HG03064 (cell line): ENCODE data around the gene GMEB2.
"Not testable (repeated sequence)": the region's sequence is repeated elsewhere in the genome, so short reads cannot be mapped to it uniquely, and the experiment has no call there.

Source experiments
- ATAC-seq: cut with Tn5 transposase; IDR thresholded peaks from one replicate; pipeline ENCODE4 v1.9.1; 2021; ENCODE audit warnings: low read depth; ENCODE audit not compliant: unreplicated experiment

The GMEB2 gene

GRCh38 chr20:63617876-63618265 lies 9.0 kb downstream of the GMEB2 start:
- ATAC-seq, result no peak

- no peak for ATAC-seq
Observed at GRCh38 chr20:63617092-63617875, 9.6 kb downstream of the GMEB2 start.

GRCh38 chr20:63613863-63614594 lies 12.9 kb downstream of the GMEB2 start:
- ATAC-seq, result not testable (repeated sequence)

DNA sequence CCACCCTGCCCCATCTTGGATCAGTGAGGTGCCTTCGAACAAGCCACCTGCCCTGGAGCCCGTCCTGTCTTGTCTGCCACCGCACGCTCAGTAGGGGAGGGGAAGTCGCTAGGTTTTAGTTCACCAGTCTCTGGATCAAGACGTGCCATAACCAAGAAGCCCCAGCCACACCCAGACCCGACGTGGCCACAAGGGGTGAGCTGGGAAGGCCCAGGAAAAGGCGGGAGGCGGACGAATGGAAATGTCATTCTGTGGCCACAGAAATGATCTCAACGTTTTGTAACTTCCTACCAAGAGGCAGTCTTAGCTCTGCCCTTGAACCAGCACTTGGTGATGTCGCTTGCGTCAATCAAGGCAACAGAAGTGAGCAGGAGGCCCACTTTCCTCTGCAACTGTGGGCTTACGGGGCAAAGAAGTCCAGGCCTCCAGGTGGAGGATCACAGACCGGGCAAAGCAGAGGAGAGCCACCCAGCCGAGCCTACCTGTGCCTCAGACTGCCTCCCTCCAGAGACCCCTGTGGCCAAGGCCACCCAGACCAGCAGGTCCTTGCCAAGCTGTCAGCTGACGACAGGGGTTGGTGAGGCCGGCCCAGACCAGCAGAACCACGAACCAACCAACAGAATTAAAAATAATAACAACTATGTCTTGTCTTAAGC lies 14.5 kb downstream of the GMEB2 start:
- no peak for ATAC-seq

GRCh38 chr20:63611646-63612045 lies 15.3 kb downstream of the GMEB2 start:
- no peak for ATAC-seq

GRCh38 chr20:63610581-63611435 lies 16.1 kb downstream of the GMEB2 start:
- ATAC-seq, result no peak

DNA sequence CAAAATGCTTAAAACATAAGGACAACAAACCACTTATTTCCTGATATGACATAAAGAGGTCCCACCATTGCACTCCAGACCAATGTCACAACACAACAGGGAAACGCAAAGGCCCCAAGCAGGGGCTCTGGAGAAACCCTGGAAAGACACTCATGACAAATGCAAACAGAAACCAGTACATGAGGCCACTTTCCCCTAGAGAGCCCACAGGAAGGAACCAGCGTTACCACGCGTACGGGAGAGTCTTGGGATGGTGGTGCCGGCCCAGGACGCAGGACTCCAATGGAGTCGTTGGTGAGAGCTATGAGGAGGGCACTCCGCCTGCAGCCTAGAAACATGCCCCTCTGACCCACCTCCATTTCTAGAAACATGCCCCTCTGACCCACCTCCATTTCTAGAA lies 20.2 kb downstream of the GMEB2 start:
- ATAC-seq, result no peak

DNA sequence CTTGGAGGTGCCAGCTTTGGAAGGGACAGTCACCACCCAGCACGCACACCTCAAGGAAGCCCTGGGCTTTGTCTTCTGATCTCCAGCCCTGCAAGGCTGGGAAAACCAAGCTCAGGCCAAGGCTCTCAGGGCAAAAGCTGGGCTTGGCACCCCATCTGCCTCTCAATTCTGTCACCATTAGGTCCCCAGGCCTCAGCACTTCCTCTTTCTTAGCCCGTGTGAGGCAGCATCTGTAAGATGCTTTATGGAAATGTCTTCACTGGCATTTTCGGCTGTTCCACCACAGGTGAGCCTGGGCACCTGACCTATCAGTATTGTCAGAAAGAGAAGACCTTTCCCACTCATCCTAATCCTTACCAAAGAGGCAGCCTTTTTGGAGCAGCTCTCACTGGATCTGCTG lies 24.6 kb downstream of the GMEB2 start:
- ATAC-seq, result no peak

DNA sequence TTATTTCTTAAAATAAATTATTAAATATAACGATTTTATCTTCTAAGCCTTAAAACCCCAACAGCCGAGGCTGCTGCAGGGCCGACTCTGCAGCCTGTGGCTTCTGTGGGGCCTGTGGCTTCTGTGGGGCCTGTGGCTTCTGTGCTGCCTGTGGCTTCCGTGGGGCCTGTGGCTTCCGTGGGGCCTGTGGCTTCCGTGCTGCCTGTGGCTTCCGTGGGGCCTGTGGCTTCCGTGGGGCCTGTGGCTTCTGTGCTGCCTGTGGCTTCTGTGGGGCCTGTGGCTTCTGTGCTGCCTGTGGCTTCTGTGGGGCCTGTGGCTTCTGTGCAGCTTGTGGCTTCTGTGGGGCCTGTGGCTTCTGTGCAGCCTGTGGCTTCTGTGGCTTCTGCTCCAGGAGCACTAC lies 25.2 kb downstream of the GMEB2 start:
- not testable (repeated sequence) for ATAC-seq

GRCh38 chr20:63599396-63600050 lies 27.4 kb downstream of the GMEB2 start:
- ATAC-seq, result no peak

- ATAC-seq, result no peak
Observed at GRCh38 chr20:63598479-63599395, 28.2 kb downstream of the GMEB2 start.

DNA sequence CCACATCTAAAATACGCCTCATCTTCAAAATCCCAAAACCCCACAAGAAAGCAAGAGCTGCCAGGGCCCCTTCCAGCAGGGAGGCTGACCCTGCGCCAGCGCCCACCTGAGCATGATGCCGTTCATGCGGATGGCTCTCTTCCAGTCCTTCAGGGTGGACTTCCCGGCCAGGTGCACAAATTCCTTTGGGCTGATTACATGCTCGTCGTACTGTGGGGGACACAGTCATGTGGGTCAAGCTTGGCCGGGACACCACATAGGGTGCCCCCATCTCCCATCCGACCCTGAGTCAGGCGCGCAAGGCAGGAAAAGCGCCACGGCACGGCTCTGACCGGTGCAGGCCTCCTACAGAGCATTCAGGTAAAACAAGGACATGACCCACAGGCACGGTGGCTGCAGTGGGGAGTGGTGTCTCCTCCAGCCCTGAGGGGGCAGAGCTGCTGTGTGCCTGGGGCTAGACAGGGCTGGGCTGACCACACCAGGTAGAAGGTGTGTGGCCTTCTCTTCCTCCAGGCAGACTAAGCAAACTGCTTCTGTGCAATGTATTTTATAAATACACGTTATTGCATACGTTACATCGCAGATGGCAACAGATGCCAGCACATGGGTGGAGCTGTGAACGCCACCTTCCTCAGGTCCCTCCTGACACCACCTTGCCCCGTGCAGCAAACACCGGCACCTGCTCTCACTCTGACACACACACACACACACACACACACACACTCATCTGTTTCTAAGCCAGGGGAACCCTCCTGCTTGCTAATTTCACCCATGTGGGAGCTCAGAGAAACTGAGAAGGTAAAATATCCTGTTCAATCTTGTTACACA lies 29.0 kb downstream of the GMEB2 start:
- no peak for ATAC-seq

- no peak for ATAC-seq
Observed at GRCh38 chr20:63596423-63596822, 30.5 kb downstream of the GMEB2 start.

DNA sequence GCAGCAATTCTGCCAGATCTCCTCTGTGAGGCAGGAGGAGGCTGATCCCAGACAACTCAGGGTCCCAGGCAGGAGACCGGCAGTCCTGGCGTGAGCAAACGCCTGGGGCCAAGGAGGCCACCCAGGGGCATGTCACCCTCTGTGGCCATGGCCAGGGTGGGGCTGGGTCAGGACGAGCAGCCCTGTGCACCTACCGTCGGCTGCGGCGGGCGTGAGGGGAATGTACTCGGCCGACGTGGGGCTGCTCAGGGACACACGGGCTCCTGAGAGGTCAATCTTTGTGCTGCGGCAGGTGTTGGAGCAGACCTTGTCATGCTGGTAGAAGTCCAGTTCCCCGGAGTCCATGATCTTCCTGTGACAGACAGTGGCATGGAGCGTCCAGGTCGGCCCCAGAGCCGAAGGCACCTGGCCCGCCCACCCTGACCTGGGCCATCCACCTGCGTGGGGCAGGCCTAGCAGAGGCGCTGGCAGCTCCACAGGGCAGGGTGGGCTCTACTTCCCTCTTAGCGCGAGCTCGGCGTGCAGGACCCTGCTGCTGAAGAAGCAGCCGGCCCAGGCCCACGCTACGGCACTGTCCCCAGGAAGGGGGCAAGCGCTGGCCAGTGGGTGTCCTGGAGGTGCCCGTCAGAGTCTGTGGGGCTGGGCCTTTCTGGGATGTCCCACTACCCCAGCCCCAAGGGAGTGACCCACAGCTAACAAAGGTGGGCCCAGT lies 31.3 kb downstream of the GMEB2 start:
- no peak for ATAC-seq

DNA sequence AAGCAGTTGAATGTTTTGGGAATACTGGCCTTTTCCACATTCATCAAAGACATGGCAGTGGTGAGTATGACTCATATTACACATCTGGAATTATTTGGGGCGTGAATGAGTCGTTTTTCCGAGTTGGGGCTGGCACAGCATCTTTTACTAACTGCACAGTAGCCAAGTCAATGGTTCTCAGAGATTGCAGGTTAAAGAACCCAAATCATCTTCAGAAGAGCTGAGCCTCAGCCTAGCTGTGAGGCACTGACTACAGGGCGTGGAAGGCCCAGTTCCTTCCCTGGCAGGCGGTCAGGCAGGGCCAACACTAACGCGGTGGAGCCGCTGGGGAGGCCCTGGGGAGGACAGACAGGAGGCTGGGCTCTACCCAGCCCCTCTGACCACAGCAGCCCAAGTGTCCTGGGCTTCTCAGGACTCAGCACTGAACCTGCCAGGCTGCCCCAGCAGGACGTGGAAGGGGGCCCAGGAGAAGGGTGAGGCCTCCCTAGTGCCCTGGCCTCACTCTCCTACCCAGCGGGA lies 32.8 kb downstream of the GMEB2 start:
- ATAC-seq, result no peak

DNA sequence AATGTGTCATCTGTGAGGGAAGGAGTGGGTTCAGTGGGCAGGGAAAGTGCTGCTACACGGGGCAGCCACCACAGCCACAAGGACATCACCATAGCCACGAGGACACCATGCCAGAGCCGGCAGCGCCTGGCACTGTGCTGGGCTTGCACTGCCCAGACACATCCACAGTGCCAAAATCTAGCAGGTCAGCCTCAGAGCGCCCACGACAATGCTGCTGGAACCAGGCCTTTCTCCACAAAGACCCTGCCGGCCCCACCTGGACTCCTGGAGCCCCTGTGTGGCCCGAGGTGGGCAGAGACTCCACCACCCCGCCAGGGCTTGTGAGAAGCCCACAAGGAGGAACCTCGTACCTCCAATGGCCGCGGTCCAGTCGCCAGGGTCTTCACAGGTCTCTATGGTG lies 34.2 kb downstream of the GMEB2 start:
- ATAC-seq, result no peak

DNA sequence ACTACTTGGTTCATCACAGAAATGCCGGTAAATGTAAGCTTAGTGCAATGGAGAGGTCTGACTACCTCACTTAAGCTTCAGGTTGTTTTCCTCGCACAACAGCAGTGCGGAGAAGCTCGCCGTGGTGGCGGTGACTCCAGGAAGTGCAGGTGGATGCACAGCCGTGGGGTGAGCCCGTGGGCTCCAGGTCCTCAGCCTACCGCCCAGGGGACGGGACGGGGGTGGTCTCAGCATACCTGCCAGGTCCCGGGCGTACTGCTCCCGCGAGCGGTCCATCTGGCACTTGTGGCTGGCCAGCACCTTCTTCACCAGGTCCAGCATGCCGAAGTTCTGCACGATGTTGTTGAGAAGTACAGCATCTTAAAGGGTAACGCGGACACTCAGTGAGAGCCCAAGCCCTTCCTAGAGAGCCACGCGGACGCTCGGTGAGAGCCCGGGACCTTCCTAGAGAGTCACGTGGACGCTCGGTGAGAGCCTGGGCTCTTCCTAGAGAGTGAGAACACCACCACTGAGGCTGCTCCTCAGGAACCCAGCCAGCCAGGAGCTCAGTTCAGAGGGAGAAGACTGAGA lies 35.0 kb downstream of the GMEB2 start:
- ATAC-seq, result no peak
